GM18511 (cell line): Measurements from ENCODE around the gene ZNF462.

Experiments
- ATAC-seq: cut with Tn5 transposase; IDR thresholded peaks from one replicate; pipeline ENCODE4 v1.9.1; 2021; ENCODE audit warnings: mild to moderate bottlenecking, moderate library complexity; ENCODE audit not compliant: unreplicated experiment

The ZNF462 gene

GRCh38 chr9:106861640-106862109 lies 1.3 kb upstream of the ZNF462 start:
- no peak for ATAC-seq

GRCh38 chr9:106862110-106862820 lies 701 bp upstream of the ZNF462 start:
- no peak for ATAC-seq

GRCh38 chr9:106864373-106865143 lies 1.6 kb downstream of the ZNF462 start:
- no peak for ATAC-seq

GRCh38 chr9:106866243-106866642 lies 3.3 kb downstream of the ZNF462 start:
- no peak for ATAC-seq

- no peak for ATAC-seq
These were observed 4.3 kb downstream of the ZNF462 start for GRCh38 chr9:106867286-106867685.

GRCh38 chr9:106868087-106868486 lies 5.1 kb downstream of the ZNF462 start:
- ATAC-seq: no peak

- ATAC-seq: no peak
These were observed 5.6 kb downstream of the ZNF462 start for GRCh38 chr9:106868565-106868964.

- ATAC-seq: no peak
These were observed 6.1 kb downstream of the ZNF462 start for GRCh38 chr9:106869028-106869427.

- ATAC-seq: no peak
These were observed 6.5 kb downstream of the ZNF462 start for GRCh38 chr9:106869458-106869857.

- ATAC-seq: no peak
These were observed 9.7 kb downstream of the ZNF462 start for GRCh38 chr9:106872641-106873040.

GRCh38 chr9:106874031-106874430 lies 11.1 kb downstream of the ZNF462 start:
- ATAC-seq: no peak

- no peak for ATAC-seq
These were observed 11.7 kb downstream of the ZNF462 start for GRCh38 chr9:106874652-106875051.

GRCh38 chr9:106875529-106875928 lies 12.6 kb downstream of the ZNF462 start:
- ATAC-seq: no peak

- no peak for ATAC-seq
These were observed 14.4 kb downstream of the ZNF462 start for GRCh38 chr9:106877345-106877744.

- no peak for ATAC-seq
These were observed 15.3 kb downstream of the ZNF462 start for GRCh38 chr9:106878081-106878837.

- no peak for ATAC-seq
These were observed 16.0 kb downstream of the ZNF462 start for GRCh38 chr9:106878934-106879333.

- no peak for ATAC-seq
These were observed 16.5 kb downstream of the ZNF462 start for GRCh38 chr9:106879439-106879882.

- ATAC-seq: no peak
These were observed 17.1 kb downstream of the ZNF462 start for GRCh38 chr9:106880081-106880480.

GRCh38 chr9:106880863-106881262 lies 17.9 kb downstream of the ZNF462 start:
- no peak for ATAC-seq

- ATAC-seq: no peak
These were observed 20.1 kb downstream of the ZNF462 start for GRCh38 chr9:106883030-106883429.

GRCh38 chr9:106883626-106884190 lies 20.7 kb downstream of the ZNF462 start:
- ATAC-seq: no peak
